Fibroblast of upper back skin (primary cell): ENCODE measurements around the gene MROH7.

Experiments used
- DNase-seq: peaks from one replicate; pipeline ENCODE4 v3.0.0-alpha.2; 2013

Gene MROH7

GRCh38 chr1:54701066-54701465 lies 59.5 kb downstream of the MROH7 start:
- no peak for DNase-seq

GRCh38 chr1:54701996-54702395 lies 60.4 kb downstream of the MROH7 start:
- DNase-seq, result no peak

GRCh38 chr1:54703471-54703870 lies 61.9 kb downstream of the MROH7 start:
- no peak for DNase-seq

GRCh38 chr1:54705153-54705552 lies 63.6 kb downstream of the MROH7 start:
- no peak for DNase-seq

- no peak for DNase-seq
Measured at GRCh38 chr1:54706419-54706818, 64.8 kb downstream of the MROH7 start.

GRCh38 chr1:54708385-54708784 lies 66.8 kb downstream of the MROH7 start:
- DNase-seq, result no peak

- no peak for DNase-seq
Measured at GRCh38 chr1:54709547-54710292, 68.1 kb downstream of the MROH7 start.

GRCh38 chr1:54710434-54710833 lies 68.8 kb downstream of the MROH7 start:
- peak; percentile 6 for DNase-seq

- DNase-seq, result no peak
Measured at GRCh38 chr1:54710841-54711240, 69.3 kb downstream of the MROH7 start.

- no peak for DNase-seq
Measured at GRCh38 chr1:54711536-54711935, 70.0 kb downstream of the MROH7 start.

GRCh38 chr1:54714881-54715492 lies 73.4 kb downstream of the MROH7 start:
- DNase-seq, result no peak

GRCh38 chr1:54715493-54716298 lies 74.1 kb downstream of the MROH7 start, which contains the start of gene TTC4:
TTC4 (plus strand) TSS chr1:54715861; CDS start chr1:54715909, 48 bp downstream.
- peak; percentile 74 for DNase-seq

- peak; percentile 49 for DNase-seq
Measured at GRCh38 chr1:54716299-54717047, 74.9 kb downstream of the MROH7 start.

GRCh38 chr1:54721719-54722118 lies 80.1 kb downstream of the MROH7 start:
- DNase-seq, result no peak

GRCh38 chr1:54723985-54724384 lies 82.4 kb downstream of the MROH7 start:
- no peak for DNase-seq

- DNase-seq, result no peak
Measured at GRCh38 chr1:54724771-54725170, 83.2 kb downstream of the MROH7 start.

- DNase-seq, result no peak
Measured at GRCh38 chr1:54728027-54728426, 86.4 kb downstream of the MROH7 start.

- DNase-seq, result no peak
Measured at GRCh38 chr1:54736685-54737084, 95.1 kb downstream of the MROH7 start.

- no peak for DNase-seq
Measured at GRCh38 chr1:54738244-54738643, 96.7 kb downstream of the MROH7 start.

GRCh38 chr1:54741531-54741930 lies 99.9 kb downstream of the MROH7 start:
- no peak for DNase-seq

- DNase-seq, result peak; percentile 4
Measured at GRCh38 chr1:54742282-54742681, 100.7 kb downstream of the MROH7 start.

GRCh38 chr1:54743416-54744226 lies 102.0 kb downstream of the MROH7 start:
- DNase-seq, result no peak
